ENCODE data around the gene SLC30A3. TPM values are rescaled to one million over a fixed set of nuclear protein-coding genes. Genes with fewer than 3 reads are reported as not detected.

SLC30A3 gene
- total and polyA plus RNA-seq, 2 of the 13 experiments (the other 11 are each of a cell fraction or from before 2014, with no cell fraction given), result 0.38 to 0.79 TPM

GRCh38 chr2:27262379-27263286 lies at the start of gene SLC30A3 (continued):
- peak; percentile 34; the same call in 1 of the 2 replicates for TF ChIP-seq ZNF687 (CRISPR knock-in tag; IDR thresholded peaks at IDR 0.05)
- no peak for TF ChIP-seq PBX3 (CRISPR knock-in tag; IDR thresholded peaks at IDR 0.05; ENCODE audit: borderline replicate concordance)
- no peak for TF ChIP-seq ZBTB14 (CRISPR knock-in tag; IDR thresholded peaks at IDR 0.05)
- no peak for TF ChIP-seq ZNF124 (CRISPR knock-in tag; IDR thresholded peaks at IDR 0.05)
- TF ChIP-seq ZFY (CRISPR knock-in tag; IDR thresholded peaks at IDR 0.05), result peak; percentile 53
- no peak for TF ChIP-seq ZNF558 (CRISPR knock-in tag; IDR thresholded peaks at IDR 0.05; ENCODE audit: borderline replicate concordance)
- TF ChIP-seq ZNF710 (CRISPR knock-in tag; IDR thresholded peaks at IDR 0.05; ENCODE audit: borderline replicate concordance), result no peak
- TF ChIP-seq CSRNP1 (CRISPR knock-in tag; IDR thresholded peaks at IDR 0.05), result no peak
